CD14-positive monocyte (primary cell): Measurements from ENCODE around the gene CA10. TPM values are rescaled to one million over a fixed set of nuclear protein-coding genes. Genes with fewer than 3 reads are reported as not detected.

Experiments used
- DNase-seq, 3 donors: peaks; one replicate each; pipeline ENCODE4 v3.0.0-alpha.2; 2011 to 2022
- H2AFZ ChIP-seq: 2 replicates; pipeline ENCODE4 v1.6.0; 2012; ENCODE audit warnings: mild to moderate bottlenecking, low read depth, low read length, inconsistent platforms; ENCODE audit not compliant: insufficient read depth, poor library complexity, severe bottlenecking
- H3K27ac ChIP-seq, 2 donors: 1 replicate in 1 of 2; 2 replicates in 1 of 2; pipeline ENCODE4 v1.5.1; 2012 to 2013; ENCODE audit warnings: low read length in 2 of 2, control low read depth in 1 of 2, inconsistent platforms in 1 of 2, low read depth in 1 of 2, mild to moderate bottlenecking in 1 of 2
- H3K27me3 ChIP-seq, 2 donors: one replicate each; pipeline versions ENCODE4 v1.6.0 to v1.6.1; 2011 to 2013; ENCODE audit warnings: low read length in 2 of 2; ENCODE audit not compliant: control insufficient read depth in 2 of 2, insufficient read depth in 2 of 2
- H3K36me3 ChIP-seq, 2 donors: replicated peaks in 1 of 2; 1 replicate in 1 of 2; 2 replicates in 1 of 2; pipeline versions ENCODE4 v1.5.1 to v1.6.1; 2012 to 2013; ENCODE audit warnings: low read length in 2 of 2, control low read depth in 1 of 2, inconsistent platforms in 1 of 2, mild to moderate bottlenecking in 1 of 2; ENCODE audit not compliant: insufficient read depth in 2 of 2, control insufficient read depth in 1 of 2
- H3K4me1 ChIP-seq, 2 donors: 1 replicate in 1 of 2; 2 replicates in 1 of 2; pipeline versions ENCODE4 v1.5.1 to v1.6.1; 2012 to 2013; ENCODE audit warnings: low read length in 2 of 2, control low read depth in 1 of 2, inconsistent platforms in 1 of 2, mild to moderate bottlenecking in 1 of 2, moderate library complexity in 1 of 2; ENCODE audit not compliant: insufficient read depth in 2 of 2, control insufficient read depth in 1 of 2
- H3K4me2 ChIP-seq: replicated peaks from 2 replicates; pipeline ENCODE3; 2012; ENCODE audit warnings: low read length, moderate library complexity, mild to moderate bottlenecking; ENCODE audit not compliant: poor library complexity, severe bottlenecking; ENCODE audit errors: extremely low read depth
- H3K4me3 ChIP-seq, 3 experiments: fragments of 200-600 bp in 1 of 3; sonication (generic) in 1 of 3; replicated peaks in 1 of 3; 1 replicate in 2 of 3; 2 replicates in 1 of 3; pipeline ENCODE4 v1.5.1; 2011 to 2013; ENCODE audit warnings: low read length in 3 of 3, mild to moderate bottlenecking in 3 of 3, control low read depth in 2 of 3, low read depth in 2 of 3, inconsistent platforms in 1 of 3, moderate library complexity in 1 of 3
- H3K79me2 ChIP-seq: 2 replicates; pipeline ENCODE4 v1.6.0; 2012; ENCODE audit warnings: mild to moderate bottlenecking, control low read depth, inconsistent platforms, low read length, moderate library complexity; ENCODE audit not compliant: insufficient read depth
- H3K9ac ChIP-seq: 2 replicates; pipeline ENCODE4 v1.6.0; 2017; ENCODE audit warnings: low read length, mild to moderate bottlenecking; ENCODE audit not compliant: insufficient read depth, poor library complexity, severe bottlenecking
- H3K9me3 ChIP-seq, 2 donors: replicated peaks in 1 of 2; 1 replicate in 1 of 2; 2 replicates in 1 of 2; pipeline versions ENCODE4 v1.5.1 to v1.6.1; 2012 to 2013; ENCODE audit warnings: low read length in 2 of 2, control low read depth in 1 of 2; ENCODE audit not compliant: control insufficient read depth in 1 of 2, insufficient read depth in 1 of 2
- H4K20me1 ChIP-seq: 2 replicates; pipeline ENCODE4 v1.6.0; 2012; ENCODE audit warnings: mild to moderate bottlenecking, low read length, control low read depth, moderate library complexity; ENCODE audit not compliant: insufficient read depth
- H3K27ac Mint-ChIP-seq, 7 donors: one replicate each; pipeline ENCODE4 v1.8.0; 2020; ENCODE audit warnings: mild to moderate bottlenecking in 7 of 7, mixed read lengths in 7 of 7, moderate library complexity in 6 of 7, inconsistent platforms in 2 of 7
- H3K27me3 Mint-ChIP-seq, 3 donors: one replicate each; pipeline ENCODE4 v1.8.0; 2021 to 2022; ENCODE audit warnings: low read depth in 3 of 3, mild to moderate bottlenecking in 3 of 3, mixed read lengths in 3 of 3, moderate library complexity in 3 of 3, inconsistent platforms in 1 of 3
- H3K36me3 Mint-ChIP-seq, 2 donors: one replicate each; pipeline ENCODE4 v1.8.0; 2020; ENCODE audit warnings: mixed read lengths in 2 of 2, inconsistent platforms in 1 of 2, mild to moderate bottlenecking in 1 of 2
- H3K4me1 Mint-ChIP-seq: one replicate; pipeline ENCODE4 v1.8.0; 2020; ENCODE audit warnings: mild to moderate bottlenecking, mixed read lengths
- H3K4me3 Mint-ChIP-seq, 2 donors: one replicate each; pipeline ENCODE4 v1.8.0; 2020; ENCODE audit warnings: mild to moderate bottlenecking in 2 of 2, mixed read lengths in 2 of 2, moderate library complexity in 1 of 2
- H3K9me3 Mint-ChIP-seq, 7 donors: one replicate each; pipeline ENCODE4 v1.8.0; 2020 to 2022; ENCODE audit warnings: mixed read lengths in 7 of 7, mild to moderate bottlenecking in 6 of 7, moderate library complexity in 6 of 7, inconsistent platforms in 2 of 7
- CTCF ChIP-seq: fragments of 200-600 bp; IDR thresholded peaks from one replicate; pipeline ENCODE4 v1.8.0; 2022; ENCODE audit warnings: antibody characterized with exemption, mild to moderate bottlenecking
- WGBS: methylation state at CpG from one replicate; pipeline ENCODE4 v1.1.5; 2013; ENCODE audit warnings: missing lambda C conversion rate; ENCODE audit not compliant: insufficient coverage; 5-methylcytosine and 5-hydroxymethylcytosine counted together
- intact Hi-C, 2 donors: fragments of 100-400 bp; cut with micrococcal nuclease; formaldehyde crosslinking; loops; one replicate each; pipeline versions ENCODE4 v1.15.0 to v1.15.1; 2023
- polyA plus RNA-seq, 3 donors: library from polyadenylated mRNA; depleted of rRNA in 1 of 3; unstranded in 2 of 3; stranded (reverse) in 1 of 3; fragments of 300-500 nt in 2 of 3; fragments of >200 nt in 1 of 3; fragmentation: Illumina TruSeq in 2 of 3; gene quantifications; 1 replicate in 2 of 3; 2 replicates in 1 of 3; pipeline ENCODE4 v1.2.3, GENCODE V29; 2012 to 2021

Gene CA10
- polyA plus RNA-seq, 3 donors = not detected

- H3K79me2 ChIP-seq = no peaks in the 10 kb centered on the region
- H3K4me1 ChIP-seq = no peaks in the 10 kb centered on the region
- H2AFZ ChIP-seq = no peak overlapping the region
- no peak overlapping the region for H3K9ac ChIP-seq
- H3K4me2 ChIP-seq = no peak overlapping the region
- 80% methylated on average over 3 of the region's 4 CpGs for WGBS
- Mint-ChIP-seq H3K4me1 (no peaks in the 10 kb centered on the region), H3K4me3 (no peak overlapping the region), H3K27ac (no peak overlapping the region), H3K36me3 (no peaks in the 10 kb centered on the region), H3K9me3 (no peaks in the 10 kb centered on the region), H3K27me3 (peaks cover 0 to 2% (median 0%) of the 10 kb centered on the region in 3 donors)
- no peak overlapping the region for H3K4me3 ChIP-seq
- no peaks in the 10 kb centered on the region for H3K27me3 ChIP-seq
- intact Hi-C loops = no loop called here
- H3K27ac ChIP-seq = no peak overlapping the region
- no peak for TF ChIP-seq CTCF
- H3K9me3 ChIP-seq = no peaks in the 10 kb centered on the region
- H3K36me3 ChIP-seq = no peaks in the 10 kb centered on the region
- H4K20me1 ChIP-seq = no peaks in the 10 kb centered on the region
- DNase-seq = no peak
Measured at GRCh38 chr17:51661403-51661802, 497.1 kb downstream of the CA10 start.

- H4K20me1 ChIP-seq = no peaks in the 10 kb centered on the region
- H3K9ac ChIP-seq = no peak overlapping the region
- Mint-ChIP-seq H3K36me3 (no peaks in the 10 kb centered on the region), H3K27me3 (peaks cover 0 to 2% (median 0%) of the 10 kb centered on the region in 3 donors), H3K9me3 (no peaks in the 10 kb centered on the region), H3K4me1 (no peaks in the 10 kb centered on the region), H3K4me3 (no peak overlapping the region), H3K27ac (no peak overlapping the region)
- no peak overlapping the region for H3K4me2 ChIP-seq
- TF ChIP-seq CTCF = no peak
- WGBS = 51% methylated on average over 3 of the region's 4 CpGs
- no peaks in the 10 kb centered on the region for H3K79me2 ChIP-seq
- no peaks in the 10 kb centered on the region for H3K4me1 ChIP-seq
- no peaks in the 10 kb centered on the region for H3K9me3 ChIP-seq
- H3K27ac ChIP-seq = no peak overlapping the region
- H2AFZ ChIP-seq = no peak overlapping the region
- H3K4me3 ChIP-seq = no peak overlapping the region
- intact Hi-C loops = no loop called here
- no peak for DNase-seq
- H3K36me3 ChIP-seq = no peaks in the 10 kb centered on the region
- H3K27me3 ChIP-seq = no peaks in the 10 kb centered on the region
Measured at GRCh38 chr17:51660266-51660665, 498.2 kb downstream of the CA10 start.
